Small intestine (tissue), 7 donors: ENCODE data around the gene SAPCD2. TPM values are rescaled to one million over a fixed set of nuclear protein-coding genes. Genes with fewer than 3 reads are reported as not detected.
"Not testable (repeated sequence)": the region's sequence is repeated elsewhere in the genome, so short reads cannot be mapped to it uniquely, and the experiment has no call there.

Experiments
- DNase-seq, 2 donors: peaks; one replicate each; pipeline versions ENCODE4 v3.0.0 to v3.0.0-alpha.2; 2013
- FAIRE-seq: peaks from 2 replicates; lab custom pipeline; 2012; peaks lifted over from hg19 to GRCh38; lab: Jason Lieb, UNC
- H3K27ac ChIP-seq, 3 donors: one replicate each; pipeline ENCODE4 v1.5.1; 2013; ENCODE audit warnings: low read length in 2 of 3, mild to moderate bottlenecking in 2 of 3, control low read depth in 1 of 3, inconsistent platforms in 1 of 3, low read depth in 1 of 3, moderate library complexity in 1 of 3
- H3K27me3 ChIP-seq, 3 donors: one replicate each; pipeline ENCODE4 v1.6.1; 2013; ENCODE audit warnings: low read length in 3 of 3, inconsistent platforms in 1 of 3; ENCODE audit not compliant: control insufficient read depth in 3 of 3, insufficient read depth in 3 of 3
- H3K36me3 ChIP-seq, 3 donors: one replicate each; pipeline ENCODE4 v1.6.1; 2013; ENCODE audit warnings: low read length in 3 of 3, inconsistent platforms in 1 of 3, low read depth in 1 of 3, mild to moderate bottlenecking in 1 of 3, moderate library complexity in 1 of 3; ENCODE audit not compliant: control insufficient read depth in 3 of 3, insufficient read depth in 2 of 3
- H3K4me1 ChIP-seq, 3 donors: one replicate each; pipeline ENCODE4 v1.6.1; 2013; ENCODE audit warnings: low read length in 2 of 3, inconsistent platforms in 1 of 3, low read depth in 1 of 3, mild to moderate bottlenecking in 1 of 3, moderate library complexity in 1 of 3; ENCODE audit not compliant: control insufficient read depth in 3 of 3, insufficient read depth in 2 of 3
- H3K4me3 ChIP-seq, 3 donors: one replicate each; pipeline ENCODE4 v1.5.1; 2013; ENCODE audit warnings: low read length in 3 of 3, control low read depth in 1 of 3, inconsistent platforms in 1 of 3, low read depth in 1 of 3, mild to moderate bottlenecking in 1 of 3, moderate library complexity in 1 of 3
- H3K9me3 ChIP-seq, 2 donors: one replicate each; pipeline ENCODE4 v1.6.1; 2013; ENCODE audit warnings: low read depth in 1 of 2, low read length in 1 of 2; ENCODE audit not compliant: control insufficient read depth in 2 of 2, insufficient read depth in 1 of 2
- WGBS, 3 donors: extraction: QIAGEN DNeasy Blood & Tissue Kit; methylation state at CpG; one replicate each; pipeline ENCODE4 v1.1.7; 2013; 5-methylcytosine and 5-hydroxymethylcytosine counted together
- polyA plus RNA-seq, 4 donors: library from polyadenylated mRNA; stranded (reverse) in 3 of 4; unstranded in 1 of 4; fragments of 200-250 nt in 3 of 4; fragments of 120-200 nt in 1 of 4; gene quantifications; one replicate each; pipeline versions ENCODE4 v1.2.1 to v1.2.3, GENCODE V29; 2013
- donor health status: healthy with polysubstance abuse.
- donor health status: control.
- donor health status: control.
- donor health status: Bipolar disorder and iron deficiency.
- donor health status: healthy.

SAPCD2 gene
- polyA plus RNA-seq, 4 donors, result 0.81 to 22.2 (median 7.0) TPM

DNA sequence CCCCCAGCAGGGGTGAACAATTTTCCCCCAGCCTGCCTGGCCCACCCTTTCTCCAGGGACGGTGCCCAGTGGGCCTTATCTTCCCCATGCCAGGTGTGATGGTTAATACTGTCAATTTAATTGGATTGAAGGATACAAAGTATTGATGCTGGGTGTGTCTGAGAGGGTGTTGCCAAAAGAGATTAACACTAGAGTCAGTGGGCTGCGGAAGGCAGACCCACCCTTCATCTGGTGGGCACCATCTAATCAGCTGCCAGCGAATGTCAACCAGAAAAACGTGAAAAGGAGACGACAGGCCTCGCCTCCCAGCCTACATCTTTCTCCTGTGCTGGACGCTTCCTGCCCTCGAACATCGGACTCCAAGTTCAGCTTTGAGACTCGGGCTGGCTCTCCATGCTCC is 32.9 kb downstream of the SAPCD2 start:
- Histone ChIP-seq H3K27me3 (no peaks in the 10 kb centered on the region), H3K27ac (no peak overlapping the region), H3K9me3 (no peaks in the 10 kb centered on the region), H3K4me3 (no peak overlapping the region), H3K36me3 (peaks cover 0 to 22% (median 0%) of the 10 kb centered on the region in 3 donors), H3K4me1 (peaks cover 0 to 14% (median 0%) of the 10 kb centered on the region in 3 donors)
- FAIRE-seq (no peak), DNase-seq (no peak)
- WGBS, 3 donors, result 69 to 80% (median 79%) methylated on average over 10 of the region's 10 CpGs

DNA sequence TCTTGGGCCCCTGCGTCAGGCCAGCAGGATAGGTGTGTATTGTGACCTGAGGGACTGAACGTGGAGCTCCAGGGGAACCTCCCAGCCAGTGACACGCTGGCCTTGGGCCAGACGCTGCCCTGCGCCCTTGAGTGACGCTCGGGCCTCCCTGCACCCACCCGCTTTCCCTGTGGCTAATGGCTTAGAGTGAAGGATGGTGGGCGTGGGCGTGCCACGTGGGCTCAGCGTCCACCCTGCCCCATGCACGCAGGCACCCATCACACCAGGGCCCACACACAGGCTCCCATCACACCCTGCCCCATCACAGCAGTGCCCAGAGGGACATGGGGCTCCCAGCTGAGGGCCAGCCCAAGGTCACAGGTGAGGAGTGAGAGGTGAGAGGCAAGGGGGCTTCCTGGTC is 33.3 kb downstream of the SAPCD2 start:
- FAIRE-seq, result no peak
- DNase-seq, result no peak
- WGBS, 3 donors, result 37 to 72% (median 56%) methylated on average over 13 of the region's 13 CpGs

DNA sequence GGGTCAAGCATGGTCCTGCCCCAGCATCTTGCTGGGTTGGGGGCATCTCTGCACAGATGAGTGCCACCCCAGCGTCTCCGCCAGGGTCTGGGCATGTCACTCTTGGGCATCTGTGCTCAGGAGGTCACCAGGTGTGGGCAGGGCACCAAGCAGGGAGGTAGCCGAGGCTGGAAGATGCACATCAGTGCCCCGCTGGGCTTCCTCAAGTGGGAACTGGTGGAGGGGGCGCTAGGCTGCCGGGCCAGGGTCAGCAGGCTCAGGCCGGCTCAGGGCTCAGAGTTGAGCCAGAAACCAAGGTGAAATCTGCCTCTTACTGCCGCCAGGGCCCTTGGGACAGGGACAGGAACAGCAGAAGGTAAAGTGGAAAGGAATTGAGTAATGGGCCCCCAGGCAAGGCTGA is 34.4 kb downstream of the SAPCD2 start:
- no peak overlapping the region for H3K27ac ChIP-seq
- peaks cover 0 to 22% (median 0%) of the 10 kb centered on the region in 3 donors for H3K36me3 ChIP-seq
- no peaks in the 10 kb centered on the region for H3K27me3 ChIP-seq
- peaks cover 0 to 29% (median 0%) of the 10 kb centered on the region in 3 donors for H3K4me1 ChIP-seq
- H3K9me3 ChIP-seq, result no peaks in the 10 kb centered on the region
- 78 to 82% (median 78%) methylated on average over 8 of the region's 8 CpGs for WGBS, 3 donors
- no peak for FAIRE-seq
- H3K4me3 ChIP-seq, result no peak overlapping the region
- no peak for DNase-seq

More for the DNA sequence above, 33.3 kb downstream of the SAPCD2 start:
- H3K27me3 ChIP-seq, result no peaks in the 10 kb centered on the region
- peaks cover 0 to 18% (median 0%) of the 10 kb centered on the region in 3 donors for H3K4me1 ChIP-seq
- no peak overlapping the region for H3K4me3 ChIP-seq
- H3K27ac ChIP-seq, result no peak overlapping the region
- H3K36me3 ChIP-seq, result peaks cover 0 to 22% (median 0%) of the 10 kb centered on the region in 3 donors
- H3K9me3 ChIP-seq, result no peaks in the 10 kb centered on the region

DNA sequence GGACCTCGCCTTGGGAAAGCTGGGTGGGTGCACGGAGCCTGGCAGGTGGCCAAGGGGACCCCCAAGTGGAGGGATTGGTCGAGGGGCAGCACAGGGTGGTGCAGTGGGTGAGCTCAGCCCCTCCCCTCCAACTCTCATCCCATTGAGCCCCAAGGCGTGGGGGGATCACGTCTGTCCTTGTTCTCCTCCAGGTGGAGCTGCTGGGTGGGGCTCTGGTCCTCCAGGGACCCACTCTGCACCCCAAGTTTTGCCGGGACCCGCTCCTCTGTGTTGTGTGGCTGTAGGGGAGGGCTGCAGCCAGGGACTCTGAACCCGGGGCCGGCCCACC is 34.9 kb downstream of the SAPCD2 start:
- Histone ChIP-seq H3K27ac (no peak overlapping the region), H3K4me3 (no peak overlapping the region), H3K4me1 (peaks cover 0 to 34% (median 0%) of the 10 kb centered on the region in 3 donors), H3K36me3 (peaks cover 0 to 18% (median 0%) of the 10 kb centered on the region in 3 donors), H3K9me3 (no peaks in the 10 kb centered on the region), H3K27me3 (no peaks in the 10 kb centered on the region)
- no peak for FAIRE-seq
- 28 to 31% (median 30%) methylated on average over 9 of the region's 9 CpGs for WGBS, 3 donors
- DNase-seq, result no peak

DNA sequence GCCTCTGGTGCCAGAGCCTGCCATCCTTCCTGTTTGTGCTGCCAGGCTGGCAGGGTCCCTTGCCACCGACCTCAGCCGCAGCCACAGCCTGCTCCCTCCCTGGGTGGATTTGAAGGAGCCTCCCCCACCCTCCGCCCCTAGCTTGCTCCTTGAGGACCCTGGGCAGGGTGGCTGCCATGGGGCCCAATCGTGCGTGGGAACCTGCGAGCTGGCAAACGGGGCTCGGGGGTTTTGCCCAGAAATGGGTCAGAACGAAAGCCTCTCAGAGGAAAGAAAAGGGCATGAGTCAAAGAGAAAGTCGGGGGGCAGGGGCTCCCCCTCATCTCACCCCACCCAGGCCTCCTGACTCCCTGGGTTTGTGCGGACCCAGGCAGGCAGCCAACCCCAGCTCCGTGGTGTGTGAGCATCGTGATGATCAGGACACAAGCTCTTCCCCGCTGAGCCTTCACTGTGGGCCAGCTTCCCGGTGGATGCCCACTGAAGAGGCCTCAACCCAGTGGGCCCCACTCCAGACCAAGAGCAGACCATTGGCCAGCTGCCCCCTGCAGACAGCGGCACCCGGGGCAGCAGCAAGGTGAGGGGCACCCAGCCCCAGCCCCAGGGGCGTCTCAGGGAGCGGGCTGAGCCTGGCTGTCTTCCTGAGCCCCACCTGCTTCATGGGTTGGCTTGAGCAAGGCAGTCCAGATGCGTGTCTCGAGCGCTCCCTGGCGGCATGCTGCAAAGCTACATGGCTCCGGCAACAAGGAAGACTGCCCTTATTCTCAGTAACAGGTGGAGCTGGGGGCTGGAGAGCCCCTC is 35.4 kb downstream of the SAPCD2 start:
- H3K4me3 ChIP-seq, result no peak overlapping the region
- H3K27ac ChIP-seq, result no peak overlapping the region
- no peak for FAIRE-seq

DNA sequence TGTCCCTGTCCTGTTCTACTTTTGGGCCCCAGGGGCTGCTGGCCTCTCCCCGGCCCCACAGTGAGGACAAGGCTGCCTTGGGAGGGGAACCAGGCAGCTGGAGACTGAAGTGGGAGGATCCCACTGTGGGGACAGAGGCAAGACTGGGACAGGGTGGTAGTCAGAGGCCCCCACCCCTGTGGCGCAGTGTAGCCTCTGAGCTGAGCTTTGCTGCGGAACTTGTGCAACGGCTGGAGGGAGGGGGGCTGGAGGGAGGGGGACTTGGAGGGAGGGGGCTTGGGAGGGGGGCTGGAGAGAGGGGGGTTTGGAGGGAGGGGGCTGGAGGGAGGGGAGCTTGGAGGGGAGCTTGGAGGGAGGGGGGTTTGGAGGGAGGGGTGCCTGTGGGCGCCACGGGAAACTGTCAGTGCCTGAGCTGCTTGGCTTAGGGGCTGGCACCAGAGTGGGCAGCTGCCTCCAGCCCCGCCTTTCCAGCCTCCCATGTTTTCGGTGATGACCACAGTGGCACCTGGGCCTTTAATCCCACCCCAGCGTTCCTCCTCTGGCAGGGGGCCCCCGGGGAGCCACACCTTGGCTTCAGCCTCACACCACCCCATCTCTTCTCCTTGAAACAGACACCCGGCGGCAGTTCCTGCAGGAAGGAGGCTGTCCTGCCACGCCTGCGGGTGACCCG is 36.2 kb downstream of the SAPCD2 start:
- peaks cover 0 to 2% (median 0%) of the 10 kb centered on the region in 3 donors for H3K27me3 ChIP-seq
- no peak for FAIRE-seq
- H3K4me1 ChIP-seq, result peaks cover 0 to 45% (median 0%) of the 10 kb centered on the region in 3 donors
- H3K36me3 ChIP-seq, result peaks cover 0 to 8% (median 0%) of the 10 kb centered on the region in 3 donors
- H3K27ac ChIP-seq, result no peak overlapping the region
- DNase-seq, result no peak
- no peaks in the 10 kb centered on the region for H3K9me3 ChIP-seq
- H3K4me3 ChIP-seq, result no peak overlapping the region
- WGBS, 3 donors, result 19 to 36% (median 34%) methylated on average over 13 to 15 of the region's 15 CpGs

More for the DNA sequence above, 35.4 kb downstream of the SAPCD2 start:
- H3K36me3 ChIP-seq, result peaks cover 0 to 15% (median 0%) of the 10 kb centered on the region in 3 donors
- DNase-seq, result peak; percentile 81 to 91
- no peaks in the 10 kb centered on the region for H3K27me3 ChIP-seq
- H3K4me1 ChIP-seq, result peaks cover 0 to 39% (median 0%) of the 10 kb centered on the region in 3 donors
- H3K9me3 ChIP-seq, result no peaks in the 10 kb centered on the region
- WGBS, 3 donors, result 6 to 18% (median 8%) methylated on average over 22 to 24 of the region's 24 CpGs

DNA sequence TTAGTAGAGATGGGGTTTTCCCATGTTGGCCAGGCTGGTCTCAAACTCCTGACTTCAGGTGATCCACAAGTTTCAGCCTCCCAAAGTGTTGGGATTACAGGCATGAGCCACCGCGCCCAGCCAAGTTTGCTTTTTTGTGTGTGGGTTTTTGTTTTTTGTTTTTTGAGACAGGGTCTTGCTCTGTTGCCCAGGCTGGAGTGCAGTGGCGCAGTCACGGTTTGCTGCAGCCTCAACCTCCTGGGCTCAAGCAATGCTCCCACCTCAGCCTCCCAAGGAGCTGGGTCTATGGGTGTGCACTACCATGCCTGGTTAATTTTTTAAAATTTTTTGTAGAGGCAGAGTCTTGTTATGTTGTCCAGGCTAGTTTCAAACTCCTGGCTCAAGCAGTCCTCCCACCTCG is 36.9 kb downstream of the SAPCD2 start:
- H3K9me3 ChIP-seq, H3K27me3 ChIP-seq, H3K27ac ChIP-seq, H3K4me3 ChIP-seq, DNase-seq, H3K36me3 ChIP-seq, FAIRE-seq: not testable (repeated sequence)
- 88 to 92% (median 90%) methylated on average over 5 of the region's 5 CpGs for WGBS, 3 donors
- peaks cover 0 to 52% (median 0%) of the 10 kb centered on the region in 3 donors for H3K4me1 ChIP-seq

DNA sequence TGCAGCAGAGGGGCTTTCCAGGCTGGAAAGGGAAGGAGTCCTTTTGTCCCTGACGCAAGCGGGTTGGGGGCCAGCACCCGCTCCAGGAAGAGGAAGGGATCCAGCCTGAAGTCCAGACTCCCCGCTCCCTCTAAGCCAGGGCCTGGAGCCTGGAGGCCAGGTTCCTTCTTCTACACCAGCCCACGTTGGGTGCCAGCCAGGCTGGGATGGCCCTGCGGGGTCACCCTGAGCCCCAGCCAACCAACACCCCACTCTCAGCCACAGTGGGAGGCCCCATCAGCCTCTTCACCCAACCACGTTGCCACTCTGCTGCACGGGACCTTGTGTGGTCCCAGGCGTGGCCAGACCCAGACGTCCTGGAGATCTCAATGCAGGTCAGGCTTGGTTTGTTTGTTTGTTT is 37.5 kb downstream of the SAPCD2 start:
- DNase-seq, result no peak
- H3K4me3 ChIP-seq, result no peak overlapping the region
- no peaks in the 10 kb centered on the region for H3K9me3 ChIP-seq
- H3K27ac ChIP-seq, result no peak overlapping the region
- 67 to 75% (median 71%) methylated on average over 9 to 10 of the region's 10 CpGs for WGBS, 3 donors
- no peak for FAIRE-seq
- H3K4me1 ChIP-seq, result peaks cover 0 to 54% (median 0%) of the 10 kb centered on the region in 3 donors
- H3K27me3 ChIP-seq, result peaks cover 0 to 6% (median 0%) of the 10 kb centered on the region in 3 donors
- peaks cover 0 to 2% (median 0%) of the 10 kb centered on the region in 3 donors for H3K36me3 ChIP-seq
